NCI-H2196 (cell line): Measurements from ENCODE around the gene ABLIM2.

Experiments
- DNase-seq: peaks from one replicate; lab custom pipeline; 2025; ENCODE audit not compliant: unreplicated experiment; lab: John Stamatoyannopoulos, UW

Gene ABLIM2

GRCh38 chr4:8194306-8195242 lies 36.0 kb upstream of the ABLIM2 start:
- DNase-seq: no peak

- DNase-seq: peak; percentile 59
These were observed 34.4 kb upstream of the ABLIM2 start for GRCh38 chr4:8192748-8193738.

DNA sequence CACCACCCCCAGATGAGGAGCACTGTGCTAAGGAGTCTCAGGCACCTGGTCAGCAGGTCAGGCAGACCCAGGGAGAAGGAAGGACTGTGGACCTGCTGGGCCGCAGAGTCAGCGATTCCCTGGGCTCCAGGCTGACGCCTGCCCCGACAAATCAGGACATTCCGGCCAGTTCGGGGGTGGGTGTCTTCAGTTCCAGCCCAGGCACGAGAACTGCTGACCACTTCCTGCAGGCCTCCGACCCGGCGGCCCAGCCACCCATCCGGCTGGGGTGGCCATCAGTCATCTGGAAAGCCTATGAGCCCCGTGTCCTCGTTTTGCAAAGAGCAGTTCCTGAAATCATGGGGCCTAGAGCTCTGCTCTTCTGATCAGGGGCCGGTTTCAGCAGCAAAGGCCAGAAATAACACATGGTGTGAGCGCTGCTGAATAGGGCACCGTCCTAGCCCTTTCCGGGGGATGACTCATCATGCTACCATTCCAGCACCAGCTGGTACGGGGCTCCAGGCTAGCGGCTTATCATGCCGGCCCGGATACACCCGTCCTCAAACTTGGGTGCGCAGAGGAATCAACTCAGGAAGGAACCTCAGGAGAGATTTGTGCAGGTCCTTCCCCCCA lies 32.6 kb upstream of the ABLIM2 start:
- DNase-seq: no peak

- no peak for DNase-seq
These were observed 31.2 kb upstream of the ABLIM2 start for GRCh38 chr4:8189551-8190466.

- peak; percentile 94 for DNase-seq
These were observed 30.3 kb upstream of the ABLIM2 start for GRCh38 chr4:8188743-8189550.

GRCh38 chr4:8188085-8188484 lies 29.5 kb upstream of the ABLIM2 start:
- peak; percentile 9 for DNase-seq

GRCh38 chr4:8185930-8186329 lies 27.3 kb upstream of the ABLIM2 start:
- DNase-seq: no peak

- no peak for DNase-seq
These were observed 26.7 kb upstream of the ABLIM2 start for GRCh38 chr4:8185295-8185694.

DNA sequence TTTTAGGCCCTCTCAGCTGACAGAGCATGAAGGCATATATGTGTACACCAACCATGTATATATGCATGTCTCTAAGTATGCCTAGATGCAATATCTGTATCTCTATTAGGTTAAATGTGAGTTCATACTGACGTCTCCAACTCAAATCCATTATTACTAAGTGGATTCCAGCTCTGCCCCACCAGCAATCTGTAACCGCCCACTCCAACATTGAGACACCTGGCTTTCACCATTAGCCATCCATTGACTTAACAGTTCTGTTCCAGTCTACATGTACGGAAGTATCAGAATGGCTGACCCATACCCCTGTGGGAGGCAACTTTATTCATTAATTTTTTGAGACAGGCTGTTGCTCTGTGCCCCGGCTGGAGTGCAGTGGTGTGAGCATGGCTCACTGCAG lies 25.4 kb upstream of the ABLIM2 start:
- DNase-seq: no peak

DNA sequence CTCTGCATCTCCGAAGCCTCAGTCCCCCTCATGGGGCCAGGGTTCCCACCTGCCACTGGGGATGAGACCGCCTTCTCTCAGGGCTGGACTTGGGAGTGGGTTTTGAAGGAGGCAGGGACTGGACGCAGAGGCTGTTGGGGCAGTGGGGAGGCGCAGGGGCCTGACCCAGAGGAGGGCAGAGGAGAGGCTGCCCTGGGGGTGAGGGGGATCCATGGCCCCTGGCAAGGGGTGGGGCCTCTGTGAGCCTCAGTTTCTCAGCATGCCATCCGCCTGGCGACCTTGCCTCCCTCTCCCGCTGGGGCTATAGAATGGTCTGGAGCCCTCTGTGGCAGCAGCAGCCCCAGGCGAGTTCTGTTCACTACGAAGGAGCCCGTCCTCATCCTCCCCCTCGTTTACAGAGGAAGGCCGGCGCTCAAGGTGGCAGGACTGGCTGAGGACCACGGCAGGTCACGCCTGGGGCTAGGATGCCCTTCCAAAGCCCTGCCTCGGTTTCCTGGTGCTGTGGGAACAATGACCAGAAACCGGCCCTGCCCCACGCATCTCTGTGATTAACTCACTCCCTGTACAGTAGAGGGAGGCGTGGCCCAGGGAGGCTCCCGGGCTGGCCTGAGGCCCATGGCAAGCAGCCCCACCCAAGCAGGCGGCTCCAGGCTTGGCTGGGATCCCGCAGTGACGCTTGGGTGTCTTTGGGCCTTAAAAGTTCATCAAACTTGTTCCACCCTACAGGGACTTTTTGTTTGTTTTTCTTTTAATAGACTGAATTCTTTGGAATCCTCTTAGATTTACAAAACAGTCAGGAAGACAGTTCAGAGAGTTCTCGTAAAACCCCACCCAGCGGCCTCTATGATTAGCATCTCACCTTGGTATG lies 24.5 kb upstream of the ABLIM2 start:
- DNase-seq: peak; percentile 19

- no peak for DNase-seq
These were observed 23.7 kb upstream of the ABLIM2 start for GRCh38 chr4:8182294-8182693.

DNA sequence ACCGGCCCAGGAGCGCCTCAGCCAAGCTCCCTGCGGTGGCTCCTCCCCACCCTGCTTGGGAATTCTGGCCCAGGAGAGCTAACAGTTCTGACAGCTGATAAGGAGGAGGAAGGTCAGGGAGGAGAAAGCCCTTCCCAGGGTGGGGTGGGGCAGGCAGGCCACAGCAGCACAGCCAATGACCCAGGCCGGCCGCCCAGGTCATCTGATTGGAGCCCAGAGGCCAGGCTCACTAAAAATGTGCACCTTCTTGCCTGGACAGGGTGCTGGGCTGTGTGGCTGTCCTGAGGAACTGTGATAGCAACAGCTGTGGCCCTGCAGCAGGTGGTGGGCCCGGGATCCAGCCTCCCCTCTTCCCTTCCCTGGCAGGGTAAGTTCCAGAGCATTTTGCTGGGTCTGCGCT lies 23.2 kb upstream of the ABLIM2 start:
- no peak for DNase-seq

DNA sequence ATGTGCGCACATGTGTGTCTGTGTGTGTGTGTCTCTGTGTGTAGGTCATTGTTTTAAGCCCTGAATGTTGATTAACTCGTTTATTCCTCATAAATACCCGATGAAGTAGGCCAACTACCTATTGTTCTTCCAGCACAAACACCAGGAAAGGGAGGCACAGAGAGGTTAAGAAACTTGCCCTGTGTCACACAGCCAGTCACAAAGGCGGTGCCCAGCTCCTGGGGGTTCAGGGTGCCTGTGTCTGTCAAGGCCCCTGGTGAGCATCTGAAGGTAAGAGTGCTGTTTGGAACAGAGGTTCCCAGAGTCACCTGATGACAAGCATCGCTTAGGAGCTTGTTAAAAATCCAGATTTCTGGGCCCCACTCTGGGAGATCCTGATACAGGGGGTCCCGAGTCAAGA lies 22.5 kb upstream of the ABLIM2 start:
- no peak for DNase-seq

GRCh38 chr4:8180310-8181093 lies 21.9 kb upstream of the ABLIM2 start:
- no peak for DNase-seq

- no peak for DNase-seq
These were observed 21.2 kb upstream of the ABLIM2 start for GRCh38 chr4:8179771-8180170.

DNA sequence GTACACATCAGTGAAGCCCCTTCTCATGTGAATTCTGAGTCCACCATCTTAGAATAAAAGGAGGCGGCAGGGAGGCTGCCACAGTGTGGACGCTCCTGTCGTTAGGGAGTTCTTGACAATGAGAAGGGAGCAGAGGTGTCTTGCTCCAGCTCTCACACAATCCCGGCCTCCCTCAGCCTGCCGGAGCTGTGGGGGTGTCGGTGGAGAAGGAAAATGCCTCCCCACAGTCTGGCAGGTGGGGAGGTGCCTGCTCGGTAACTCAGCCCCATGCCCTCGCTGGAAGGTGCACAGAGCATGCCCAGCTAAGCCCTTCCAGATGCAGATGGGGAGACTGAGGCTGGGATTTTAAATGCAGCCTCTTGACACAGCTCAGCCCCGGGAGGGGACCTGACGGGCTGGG lies 20.5 kb upstream of the ABLIM2 start:
- no peak for DNase-seq

DNA sequence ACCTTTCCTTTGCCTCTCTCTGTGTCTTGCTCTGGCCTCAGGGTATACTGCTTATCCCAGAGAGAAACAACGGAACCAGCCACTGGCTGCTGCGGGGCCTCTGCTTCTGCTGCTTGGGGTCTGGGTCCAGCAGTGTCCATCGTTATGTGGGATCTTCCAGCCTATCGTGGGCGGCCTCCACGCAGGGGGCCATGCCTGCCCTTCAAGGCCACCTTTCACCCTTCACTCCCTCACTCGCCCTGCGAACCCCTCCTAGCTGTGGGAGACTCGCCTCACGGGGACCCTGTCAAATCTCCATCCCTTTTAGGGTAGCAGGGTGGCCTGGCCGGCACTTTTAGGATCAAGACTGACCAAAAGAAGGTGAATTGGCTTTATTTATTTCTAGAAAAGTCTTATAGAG lies 19.3 kb upstream of the ABLIM2 start:
- no peak for DNase-seq

GRCh38 chr4:8177552-8177951 lies 18.9 kb upstream of the ABLIM2 start:
- DNase-seq: no peak
